Adrenal gland (tissue), 12 donors: ENCODE measurements around the gene TPX2. TPM values are rescaled to one million over a fixed set of nuclear protein-coding genes. Genes with fewer than 3 reads are reported as not detected.

ENCODE experiments used
- DNase-seq, 7 donors: peaks; one replicate each; pipeline ENCODE4 v3.0.0-alpha.2; 2019 to 2020
- H3K27ac ChIP-seq, 5 donors: fragments of 200-600 bp; sonication (generic) in 4 of 5; 1 replicate in 3 of 5; 2 replicates in 2 of 5; pipeline versions ENCODE4 v1.5.1 to v1.8.0; 2016 to 2020; ENCODE audit warnings: mild to moderate bottlenecking in 1 of 5
- H3K27me3 ChIP-seq: fragments of 200-600 bp; 2 replicates; pipeline ENCODE4 v1.8.0; 2021
- H3K36me3 ChIP-seq, 2 donors: fragments of 200-600 bp; replicated peaks in 1 of 2; 1 replicate in 1 of 2; 2 replicates in 1 of 2; pipeline versions ENCODE4 v1.5.1 to v1.8.0; 2018 to 2022
- H3K4me1 ChIP-seq, 2 donors: fragments of 200-600 bp; replicated peaks in 1 of 2; 1 replicate in 1 of 2; 2 replicates in 1 of 2; pipeline versions ENCODE4 v1.5.1 to v1.8.0; 2018 to 2021
- H3K4me3 ChIP-seq, 4 donors: fragments of 200-600 bp; sonication (generic) in 3 of 4; one replicate each; pipeline ENCODE4 v1.5.1; 2016 to 2018
- H3K9me3 ChIP-seq, 3 donors: fragments of 200-600 bp; sonication (generic) in 1 of 3; replicated peaks in 1 of 3; 1 replicate in 2 of 3; 2 replicates in 1 of 3; pipeline versions ENCODE4 v1.5.1 to v1.8.0; 2016 to 2021
- POLR2A ChIP-seq, 2 donors: fragments of 450-650 bp; IDR thresholded peaks; one replicate each; pipeline ENCODE4 v1.6.1; 2017; ENCODE audit warnings: antibody characterized with exemption in 2 of 2, mild to moderate bottlenecking in 2 of 2, moderate library complexity in 1 of 2
- WGBS, 4 donors: extraction: QIAGEN DNeasy Blood & Tissue Kit in 2 of 4; methylation state at CpG; one replicate each; pipeline versions ENCODE4 v1.1.5 to v1.1.7; 2013 to 2017; 5-methylcytosine and 5-hydroxymethylcytosine counted together
- intact Hi-C, 2 donors: fragments of 100-400 bp; cut with DNase I; formaldehyde crosslinking; loops; one replicate each; pipeline versions ENCODE4 v1.14.1 to v1.15.0; 2022 to 2023
- polyA plus RNA-seq, 3 donors: library from polyadenylated mRNA; stranded (reverse); fragments of 200-250 nt in 2 of 3; fragments of 350-450 nt in 1 of 3; fragmentation: Illumina TruSeq in 1 of 3; extraction: RNeasy Lipid Tissue Mini Kit (QIAGEN cat#74804) in 1 of 3; gene quantifications; one replicate each; pipeline ENCODE4 v1.2.3, GENCODE V29; 2013 to 2014
- total RNA-seq, 9 donors: library from RNA; depleted of rRNA in 4 of 9; stranded (reverse); fragments of >200 nt in 4 of 9; fragments of 120-200 nt in 1 of 9; fragmentation: NEBNext Ultra II Directional in 1 of 9; extraction: Animal tissue kit (Norgen Biotek cat#: 25700) in 1 of 9; gene quantifications; one replicate each; pipeline versions ENCODE4 v1.1.0 to v1.2.4, GENCODE V29; 2013 to 2023
- TF ChIP-seq, protein P1 (sequence below), 6 experiments: fragments of 450-650 bp in 4 of 6; fragments of 200-600 bp in 2 of 6; sonication (generic) in 1 of 6; IDR thresholded peaks; 1 replicate in 5 of 6; 2 replicates in 1 of 6; pipeline versions ENCODE4 v1.5.1 to v1.8.0; 2016 to 2021; ENCODE audit warnings: antibody characterized with exemption in 6 of 6, mild to moderate bottlenecking in 2 of 6, moderate library complexity in 1 of 6
- donor health status: healthy with polysubstance abuse.
- donor health status: Bipolar disorder and iron deficiency.
- donor health status: DM: yes; HTN: yes; CAD: no.
- donor health status: DM: no; HTN: no; CAD: no.
- donor health status: DM: no; HTN: no; CAD: no.
- donor health status: DM: yes; HTN: yes; CAD: no.

Gene TPX2
- total and polyA plus RNA-seq, 12 donors, result 0.40 to 22.6 (median 2.5) TPM

DNA sequence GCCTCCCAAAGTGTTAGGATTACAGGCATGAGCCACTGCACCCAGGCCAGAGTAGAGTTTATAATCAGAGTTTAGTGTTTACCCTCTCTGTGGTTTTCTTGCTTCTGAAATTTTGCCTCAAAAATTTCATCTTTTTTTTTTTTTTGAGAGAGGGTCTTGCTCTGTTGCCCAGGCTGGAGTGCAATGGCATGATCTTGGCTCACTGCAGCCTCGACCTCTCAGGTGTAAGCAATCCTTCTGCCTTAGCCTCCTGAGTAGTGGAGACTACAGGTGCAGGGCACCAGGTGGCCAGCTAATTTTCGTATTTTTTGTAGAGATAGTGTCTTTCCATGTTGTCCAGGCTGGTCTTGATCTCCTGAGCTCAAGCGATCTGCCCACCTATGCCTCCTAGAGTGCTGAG, 28.7 kb downstream of the TPX2 start:
- no peak for DNase-seq
- WGBS, 4 donors, result 91 to 100% (median 97%) methylated on average over 3 of the region's 3 CpGs
- Histone ChIP-seq H3K9me3 (no peaks in the 10 kb centered on the region), H3K27me3 (no peaks in the 10 kb centered on the region), H3K4me3 (no peak overlapping the region), H3K27ac (no peak overlapping the region), H3K4me1 (no peaks in the 10 kb centered on the region), H3K36me3 (no peaks in the 10 kb centered on the region)
- no peak for TF ChIP-seq POLR2A (IDR thresholded peaks at IDR 0.05)
- TF ChIP-seq, protein P1, sequence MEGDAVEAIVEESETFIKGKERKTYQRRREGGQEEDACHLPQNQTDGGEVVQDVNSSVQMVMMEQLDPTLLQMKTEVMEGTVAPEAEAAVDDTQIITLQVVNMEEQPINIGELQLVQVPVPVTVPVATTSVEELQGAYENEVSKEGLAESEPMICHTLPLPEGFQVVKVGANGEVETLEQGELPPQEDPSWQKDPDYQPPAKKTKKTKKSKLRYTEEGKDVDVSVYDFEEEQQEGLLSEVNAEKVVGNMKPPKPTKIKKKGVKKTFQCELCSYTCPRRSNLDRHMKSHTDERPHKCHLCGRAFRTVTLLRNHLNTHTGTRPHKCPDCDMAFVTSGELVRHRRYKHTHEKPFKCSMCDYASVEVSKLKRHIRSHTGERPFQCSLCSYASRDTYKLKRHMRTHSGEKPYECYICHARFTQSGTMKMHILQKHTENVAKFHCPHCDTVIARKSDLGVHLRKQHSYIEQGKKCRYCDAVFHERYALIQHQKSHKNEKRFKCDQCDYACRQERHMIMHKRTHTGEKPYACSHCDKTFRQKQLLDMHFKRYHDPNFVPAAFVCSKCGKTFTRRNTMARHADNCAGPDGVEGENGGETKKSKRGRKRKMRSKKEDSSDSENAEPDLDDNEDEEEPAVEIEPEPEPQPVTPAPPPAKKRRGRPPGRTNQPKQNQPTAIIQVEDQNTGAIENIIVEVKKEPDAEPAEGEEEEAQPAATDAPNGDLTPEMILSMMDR (IDR thresholded peaks at IDR 0.05), result no peak
- intact Hi-C loops, result no loop called here

DNA sequence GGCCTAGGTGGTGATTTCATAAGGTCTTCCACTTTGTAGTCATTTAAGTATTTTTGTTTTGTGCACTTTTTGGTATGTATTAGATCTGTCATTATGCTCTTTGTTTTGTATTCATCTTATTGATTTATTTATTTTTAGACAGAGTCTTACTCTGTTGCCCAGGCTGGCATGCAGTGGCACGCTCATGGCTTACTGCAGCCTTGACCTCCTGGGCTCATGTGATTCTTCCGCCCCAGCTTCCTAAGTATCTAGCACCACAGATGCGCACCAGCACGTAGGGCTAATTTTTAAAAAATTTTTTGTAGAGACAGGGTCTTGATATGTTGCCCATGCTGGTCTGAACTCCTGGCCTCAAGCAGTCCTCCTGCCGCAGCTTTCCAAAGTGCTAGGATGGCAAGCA, 30.6 kb downstream of the TPX2 start:
- Histone ChIP-seq H3K27ac (no peak overlapping the region), H3K27me3 (no peaks in the 10 kb centered on the region), H3K4me3 (no peak overlapping the region), H3K4me1 (no peaks in the 10 kb centered on the region), H3K36me3 (no peaks in the 10 kb centered on the region), H3K9me3 (no peaks in the 10 kb centered on the region)
- intact Hi-C loops, result no loop called here
- no peak for TF ChIP-seq POLR2A (IDR thresholded peaks at IDR 0.05)
- TF ChIP-seq, protein P1 (IDR thresholded peaks at IDR 0.05), result no peak
- DNase-seq, result peak in 6 of 7 donors; percentile 21 to 69 (median 43)
- WGBS, 4 donors, result 49 to 55% (median 53%) methylated on average over 5 of the region's 5 CpGs

DNA sequence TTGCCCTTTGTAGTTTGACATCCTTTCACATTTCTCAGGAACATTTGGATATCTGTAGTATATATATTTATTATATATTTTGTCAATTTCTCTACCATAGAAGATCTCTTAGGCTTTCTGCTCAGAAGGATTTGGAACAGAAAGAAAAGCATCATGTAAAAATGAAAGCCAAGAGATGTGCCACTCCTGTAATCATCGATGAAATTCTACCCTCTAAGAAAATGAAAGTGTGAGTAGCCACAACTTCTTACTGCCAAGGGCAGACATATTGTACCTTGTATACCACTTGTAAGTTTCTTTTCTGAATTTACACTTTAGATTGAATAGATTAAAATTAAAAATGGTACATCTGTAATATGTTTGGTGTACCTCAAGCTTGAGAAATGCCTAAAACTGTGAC, 31.2 kb downstream of the TPX2 start:
- DNase-seq, result no peak

DNA sequence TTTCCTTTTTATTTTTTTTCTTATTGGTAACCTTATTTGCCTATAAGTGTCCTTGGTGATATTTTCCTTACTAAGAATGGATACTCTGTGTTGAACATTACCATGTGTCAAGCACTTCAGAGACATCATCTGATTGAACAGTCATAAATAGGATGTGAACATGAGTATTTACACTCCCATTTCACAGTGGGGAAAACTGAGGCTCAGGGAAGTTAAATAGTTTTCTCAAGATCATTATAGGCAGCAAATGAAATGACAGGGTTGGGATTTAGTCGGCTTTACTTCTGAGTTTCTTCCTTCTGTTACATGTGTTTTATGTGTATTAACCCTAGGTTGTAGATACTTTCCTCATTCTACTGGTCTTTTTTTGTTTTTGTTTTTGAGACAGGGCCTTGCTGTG, 35.3 kb downstream of the TPX2 start:
- 95 to 100% (median 98%) methylated on average over 1 of the region's 1 CpG for WGBS, 4 donors
- no peak overlapping the region for H3K27ac ChIP-seq

More for the DNA sequence above, 31.2 kb downstream of the TPX2 start:
- Histone ChIP-seq H3K4me3 (no peak overlapping the region), H3K36me3 (no peaks in the 10 kb centered on the region), H3K4me1 (no peaks in the 10 kb centered on the region), H3K27me3 (no peaks in the 10 kb centered on the region), H3K27ac (no peak overlapping the region), H3K9me3 (no peaks in the 10 kb centered on the region)
- 39 to 66% (median 59%) methylated on average over 1 of the region's 1 CpG for WGBS, 4 donors
- intact Hi-C loops, result no loop called here
- TF ChIP-seq, protein P1 (IDR thresholded peaks at IDR 0.05), result no peak
- TF ChIP-seq POLR2A (IDR thresholded peaks at IDR 0.05), result no peak

More for the DNA sequence above, 35.3 kb downstream of the TPX2 start:
- TF ChIP-seq, protein P1 (IDR thresholded peaks at IDR 0.05), result no peak
- no peaks in the 10 kb centered on the region for H3K4me1 ChIP-seq
- no peaks in the 10 kb centered on the region for H3K36me3 ChIP-seq
- no peak for DNase-seq
- H3K9me3 ChIP-seq, result no peaks in the 10 kb centered on the region
- H3K27me3 ChIP-seq, result no peaks in the 10 kb centered on the region
- intact Hi-C loops, result no loop called here
- no peak overlapping the region for H3K4me3 ChIP-seq
